ENCODE measurements around the gene ZNF276.

DNA sequence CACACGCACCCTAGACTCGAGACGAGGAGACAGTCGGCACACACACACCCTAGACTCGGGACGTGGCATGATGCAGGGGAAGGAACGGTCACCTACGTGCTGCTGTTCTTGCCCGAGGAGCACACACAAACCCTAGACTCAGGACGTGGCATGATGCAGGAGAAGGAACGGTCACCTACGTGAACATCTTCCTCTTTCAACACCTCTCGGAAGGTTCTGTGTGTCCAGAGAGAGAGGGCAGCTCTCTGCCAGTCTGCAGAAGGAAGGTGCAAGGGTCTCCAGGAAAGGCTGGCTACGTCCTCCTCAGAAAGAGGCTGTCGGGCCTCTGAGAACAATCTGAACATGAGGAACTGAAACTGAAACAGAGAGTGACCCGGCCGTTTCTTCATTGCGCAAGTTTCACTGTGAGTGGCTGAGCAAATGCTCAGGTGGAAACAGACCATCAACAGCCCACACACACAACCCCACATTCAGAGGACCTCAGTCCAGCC, 43.4 kb downstream of the ZNF276 start:
- TF ChIP-seq, protein P1, sequence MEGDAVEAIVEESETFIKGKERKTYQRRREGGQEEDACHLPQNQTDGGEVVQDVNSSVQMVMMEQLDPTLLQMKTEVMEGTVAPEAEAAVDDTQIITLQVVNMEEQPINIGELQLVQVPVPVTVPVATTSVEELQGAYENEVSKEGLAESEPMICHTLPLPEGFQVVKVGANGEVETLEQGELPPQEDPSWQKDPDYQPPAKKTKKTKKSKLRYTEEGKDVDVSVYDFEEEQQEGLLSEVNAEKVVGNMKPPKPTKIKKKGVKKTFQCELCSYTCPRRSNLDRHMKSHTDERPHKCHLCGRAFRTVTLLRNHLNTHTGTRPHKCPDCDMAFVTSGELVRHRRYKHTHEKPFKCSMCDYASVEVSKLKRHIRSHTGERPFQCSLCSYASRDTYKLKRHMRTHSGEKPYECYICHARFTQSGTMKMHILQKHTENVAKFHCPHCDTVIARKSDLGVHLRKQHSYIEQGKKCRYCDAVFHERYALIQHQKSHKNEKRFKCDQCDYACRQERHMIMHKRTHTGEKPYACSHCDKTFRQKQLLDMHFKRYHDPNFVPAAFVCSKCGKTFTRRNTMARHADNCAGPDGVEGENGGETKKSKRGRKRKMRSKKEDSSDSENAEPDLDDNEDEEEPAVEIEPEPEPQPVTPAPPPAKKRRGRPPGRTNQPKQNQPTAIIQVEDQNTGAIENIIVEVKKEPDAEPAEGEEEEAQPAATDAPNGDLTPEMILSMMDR (IDR thresholded peaks at IDR 0.05; ENCODE audit: control extremely low read depth in 1 of 3, insufficient read depth in 1 of 3, low read depth in 1 of 3, low read length in 3 of 3): no peak
- TF ChIP-seq GTF2F1 (IDR thresholded peaks at IDR 0.05; ENCODE audit: borderline replicate concordance, low read depth, low read length) (no peak), TAF7 (optimal IDR thresholded peaks at IDR 0.05; ENCODE audit: borderline replicate concordance, low read depth, low read length) (no peak), KDM1A (IDR thresholded peaks at IDR 0.05; ENCODE audit: borderline replicate concordance, low read length) (no peak)
- TF ChIP-seq, protein P2, sequence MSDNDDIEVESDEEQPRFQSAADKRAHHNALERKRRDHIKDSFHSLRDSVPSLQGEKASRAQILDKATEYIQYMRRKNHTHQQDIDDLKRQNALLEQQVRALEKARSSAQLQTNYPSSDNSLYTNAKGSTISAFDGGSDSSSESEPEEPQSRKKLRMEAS (IDR thresholded peaks at IDR 0.05): no peak

Measured in H1 (cell line).